ENCODE results near the gene PXN. TPM values are rescaled to one million over a fixed set of nuclear protein-coding genes. Genes with fewer than 3 reads are reported as not detected.

Gene PXN
- total and polyA plus RNA-seq, 10 of the 15 experiments (the other 5 are each of a cell fraction or from before 2014, with no cell fraction given): 1.0 to 32.0 (median 11.5) TPM

- Histone ChIP-seq H2AFZ (ENCODE audit: control insufficient read depth, low read depth, low read length) (no peak overlapping the region), H3K36me3 (ENCODE audit: control insufficient read depth in 2 of 2, insufficient read depth in 2 of 2, low read length in 1 of 2) (no peaks in the 10 kb centered on the region), H3K9ac (ENCODE audit: control insufficient read depth, insufficient read depth, low read length) (peak overlapping the region; percentile 40; the same call in 1 of the 2 replicates), H3K9me3 (replicated peaks; ENCODE audit: control insufficient read depth, insufficient read depth, low read length) (no peaks in the 10 kb centered on the region), H3K27me3 (replicated peaks in 1 of 2; ENCODE audit: control insufficient read depth in 2 of 2, insufficient read depth in 2 of 2, low read length in 1 of 2) (no peaks in the 10 kb centered on the region), H4K20me1 (ENCODE audit: control insufficient read depth, insufficient read depth) (no peaks in the 10 kb centered on the region), H3K4me2 (ENCODE audit: control insufficient read depth, insufficient read depth) (peak overlapping the region; percentile 67), H3K4me1 (ENCODE audit: control insufficient read depth, insufficient read depth, low read length) (peaks cover 9% of the 10 kb centered on the region), H3K27ac (ENCODE audit: control insufficient read depth, insufficient read depth) (0 out of 2 replicates have a peak overlapping the region, but pooled peaks have one; percentile 22), H3K79me2 (ENCODE audit: control insufficient read depth, insufficient read depth, low read length) (no peaks in the 10 kb centered on the region), H3K4me3 (no peak overlapping the region; the same call in 1 of the 2 replicates)
- no peak; the same call in 1 of the 3 replicates for ATAC-seq
- in situ Hi-C loops (cut with MboI): no loop called here
- TF ChIP-seq NKRF (conservative IDR thresholded peaks at IDR 0.05) (no peak), RAD51 (IDR thresholded peaks at IDR 0.05) (no peak), YY1 (IDR thresholded peaks at IDR 0.05; ENCODE audit: low read depth, low read length) (no peak), E2F4 (IDR thresholded peaks at IDR 0.05; ENCODE audit: low read depth, low read length) (no peak), CREB1 (IDR thresholded peaks at IDR 0.05; ENCODE audit: low read depth) (no peak), USF2 (IDR thresholded peaks at IDR 0.05; ENCODE audit: borderline replicate concordance, low read depth, low read length) (no peak), POLR2A (IDR thresholded peaks at IDR 0.05; ENCODE audit: low read depth, low read length) (no peak)
- 12% methylated on average over 21 of the region's 22 CpGs for WGBS (ENCODE audit: insufficient coverage, insufficient replicate concordance, low lambda C conversion rate, missing lambda C conversion rate)
- BruUV-seq (replicated peaks): no TSS peak
- POLR2A ChIA-PET: interaction anchor here (0.6 to 2.1 kb wide), 21 partner anchors 8 to 612 kb away, joined by 3 to 12 read pairs (median 4); partner anchors contain the start of genes PXN, RAB35, RPLP0 and SIRT4
- intact Hi-C loops (cut with micrococcal nuclease; ENCODE audit: unreplicated experiment): loop anchor here (1.0 kb wide), 1 partner anchor 62 kb away; no protein-coding TSS in a partner anchor
- no peak for FAIRE-seq
- RAD21 ChIA-PET (ENCODE audit: unreplicated experiment): interaction anchor here (0.5 to 3.5 kb wide), 9 partner anchors 12 to 359 kb away, joined by 3 to 17 read pairs (median 5); partner anchors contain the start of gene RPLP0
- DNase-seq (ENCODE audit: low read depth, low spot score): no peak
- SMC1A ChIA-PET (ENCODE audit: uncharacterized antibody, unreplicated experiment): interaction anchor here (1.3 to 2.9 kb wide), 3 partner anchors 7 to 62 kb away, joined by 3 to 30 read pairs (median 3); no protein-coding TSS in a partner anchor
- CTCF ChIA-PET: interaction anchor here (1.2 to 3.6 kb wide), 5 partner anchors 11 to 300 kb away, joined by 3 to 48 read pairs (median 15); partner anchors contain the start of genes PXN, RPLP0 and SIRT4
These were observed 25.2 kb upstream of the PXN start for GRCh38 chr12:120290609-120291305.
